ENCODE measurements around the gene KIF17. TPM values are rescaled to one million over a fixed set of nuclear protein-coding genes. Genes with fewer than 3 reads are reported as not detected.

Gene KIF17
- total RNA-seq, 1 experiment from 2014 or later, result 2.4 TPM

GRCh38 chr1:20665726-20666125, 52.1 kb downstream of the KIF17 start:
- H3K4me1 ChIP-seq (ENCODE audit: control insufficient read depth in 1 of 2, insufficient read depth in 2 of 2, low read length in 2 of 2), result peaks cover 2 to 9% of the 10 kb centered on the region in 2 experiments; a peak in 1 of 4 replicates
- no peaks in the 10 kb centered on the region for H4K20me1 ChIP-seq (ENCODE audit: insufficient read depth)
- H3K27me3 ChIP-seq (ENCODE audit: insufficient read depth, low read length), result no peaks in the 10 kb centered on the region
- H3K27ac ChIP-seq (ENCODE audit: low read depth, low read length), result no peak overlapping the region
- peaks cover 5% of the 10 kb centered on the region for H3K79me2 ChIP-seq (ENCODE audit: insufficient read depth, low read length)
- no peak for TF ChIP-seq CEBPB (IDR thresholded peaks at IDR 0.05; ENCODE audit: low read depth)
- TF ChIP-seq EZH2 (IDR thresholded peaks at IDR 0.05), result no peak
- TF ChIP-seq ZFX (IDR thresholded peaks at IDR 0.05), result no peak
- no peak for TF ChIP-seq JUND (IDR thresholded peaks at IDR 0.05)
- H3K9me2 ChIP-seq (ENCODE audit: insufficient read depth), result no peaks in the 10 kb centered on the region
- no peak overlapping the region for H2AFZ ChIP-seq (ENCODE audit: low read depth, low read length, poor library complexity, severe bottlenecking)
- no peak overlapping the region for H3K4me3 ChIP-seq (replicated peaks in 1 of 2; ENCODE audit: low read depth in 1 of 2, low read length in 2 of 2)
- no peak overlapping the region for H3K4me2 ChIP-seq (ENCODE audit: low read length)
- no peaks in the 10 kb centered on the region for H3K9me3 ChIP-seq (ENCODE audit: control insufficient read depth in 1 of 2, insufficient read depth in 1 of 2, low read depth in 1 of 2, low read length in 2 of 2)
- ChIA-PET POLR2A (interaction anchor here (0.7 kb wide), 1 partner anchor 42 kb away, joined by 3 read pairs; no protein-coding TSS in a partner anchor), RAD21 (ENCODE audit: low non-redundant PET in 1 of 2, low total read pairs in 2 of 2, uncharacterized antibody in 2 of 2, unreplicated experiment in 2 of 2) (no interaction called here), CTCF (no interaction called here)
- DNase-seq (ENCODE audit: low read depth, low spot score) (no peak), ATAC-seq (no peak)
- intact Hi-C loops (cut with micrococcal nuclease), result no loop called here
- no peaks in the 10 kb centered on the region for H3K36me3 ChIP-seq (ENCODE audit: control insufficient read depth in 1 of 2, insufficient read depth in 2 of 2, low read length in 2 of 2)
- BruUV-seq (replicated peaks), result no TSS peak
- no peak overlapping the region for H3K9ac ChIP-seq (ENCODE audit: low read length)

- H3K9ac ChIP-seq (ENCODE audit: low read length), result no peak overlapping the region
- peaks cover 12 to 21% of the 10 kb centered on the region in 2 experiments for H3K4me1 ChIP-seq (ENCODE audit: control insufficient read depth in 1 of 2, insufficient read depth in 2 of 2, low read length in 2 of 2)
- ChIA-PET POLR2A (interaction anchor here (0.6 kb wide), 1 partner anchor 509 kb away, joined by 3 read pairs; no protein-coding TSS in a partner anchor), RAD21 (ENCODE audit: low non-redundant PET in 1 of 2, low total read pairs in 2 of 2, uncharacterized antibody in 2 of 2, unreplicated experiment in 2 of 2) (no interaction called here), CTCF (interaction anchor here (1.3 kb wide), 1 partner anchor 89 kb away, joined by 4 read pairs; no protein-coding TSS in a partner anchor)
- no peaks in the 10 kb centered on the region for H3K27me3 ChIP-seq (ENCODE audit: insufficient read depth, low read length)
- no peak for TF ChIP-seq ZNF274 (IDR thresholded peaks at IDR 0.05; ENCODE audit: low read depth, low read length)
- TF ChIP-seq SIN3A (IDR thresholded peaks at IDR 0.05; ENCODE audit: low read depth), result no peak
- no peak for TF ChIP-seq CBX3 (IDR thresholded peaks at IDR 0.05; ENCODE audit: low read depth)
- TF ChIP-seq ELF1 (IDR thresholded peaks at IDR 0.05; ENCODE audit: borderline replicate concordance, low read depth), result no peak
- no peak for TF ChIP-seq EZH2phosphoT487 (IDR thresholded peaks at IDR 0.05; ENCODE audit: borderline replicate concordance)
- TF ChIP-seq JUND (IDR thresholded peaks at IDR 0.05), result no peak
- TF ChIP-seq ATF3 (IDR thresholded peaks at IDR 0.05), result no peak
- no peak for TF ChIP-seq TCF7L2 (IDR thresholded peaks at IDR 0.05; ENCODE audit: borderline replicate concordance, extremely low read depth, insufficient read depth, insufficient read length)
- TF ChIP-seq CEBPB (IDR thresholded peaks at IDR 0.05; ENCODE audit: low read depth), result no peak
- H4K20me1 ChIP-seq (ENCODE audit: insufficient read depth), result no peaks in the 10 kb centered on the region
- DNase-seq (ENCODE audit: low read depth, low spot score), result no peak
- no peak overlapping the region for H3K4me2 ChIP-seq (ENCODE audit: low read length)
- H2AFZ ChIP-seq (ENCODE audit: low read depth, low read length, poor library complexity, severe bottlenecking), result no peak overlapping the region
- peaks cover 21% of the 10 kb centered on the region for H3K79me2 ChIP-seq (ENCODE audit: insufficient read depth, low read length)
- intact Hi-C loops (cut with micrococcal nuclease), result no loop called here
- ATAC-seq, result no peak
- no peak overlapping the region for H3K4me3 ChIP-seq (replicated peaks in 1 of 2; ENCODE audit: low read depth in 1 of 2, low read length in 2 of 2)
- BruUV-seq (replicated peaks), result no TSS peak
- H3K9me3 ChIP-seq (ENCODE audit: control insufficient read depth in 1 of 2, insufficient read depth in 1 of 2, low read depth in 1 of 2, low read length in 2 of 2), result no peaks in the 10 kb centered on the region
- no peak overlapping the region for H3K27ac ChIP-seq (ENCODE audit: low read depth, low read length)
- no peaks in the 10 kb centered on the region for H3K9me2 ChIP-seq (ENCODE audit: insufficient read depth)
- peaks cover 2% of the 10 kb centered on the region in 2 experiments; a peak in 2 of 4 replicates for H3K36me3 ChIP-seq (ENCODE audit: control insufficient read depth in 1 of 2, insufficient read depth in 2 of 2, low read length in 2 of 2)
Measured at GRCh38 chr1:20663969-20664715, 53.7 kb downstream of the KIF17 start.

All from HCT116 (cell line).